H1 (cell line): ENCODE results near the gene KLHDC4. TPM values are rescaled to one million over a fixed set of nuclear protein-coding genes. Genes with fewer than 3 reads are reported as not detected.

ENCODE experiments used
- CTCF ChIA-PET: fragments of 300-600 bp; sonication (Branson Sonifier 250); formaldehyde crosslinking; loops from one replicate; lab custom pipeline; 2021; ENCODE audit not compliant: partially characterized antibody; lab: Charles Lee
- POLR2A ChIA-PET: fragments of 300-600 bp; sonication (Branson Sonifier 250); formaldehyde crosslinking; loops from one replicate; lab custom pipeline; 2021; ENCODE audit warnings: inconsistent platforms; ENCODE audit not compliant: partially characterized antibody; lab: Charles Lee
- DNase-seq, 2 experiments: peaks; one replicate each; pipeline versions ENCODE4 v3.0.0 to v3.0.0-alpha.2; 2010 to 2022; ENCODE audit warnings: low spot score in 2 of 2, low read depth in 1 of 2, mixed read lengths in 1 of 2
- FAIRE-seq: peaks from 2 replicates; lab custom pipeline; 2011; peaks lifted over from hg19 to GRCh38; lab: Jason Lieb, UNC
- H2AFZ ChIP-seq: 2 replicates; pipeline ENCODE4 v1.8.1; 2012; ENCODE audit warnings: low read length, inconsistent platforms
- H2AK5ac ChIP-seq: 2 replicates; pipeline ENCODE4 v1.6.1; 2013; ENCODE audit warnings: low read depth, low read length
- H2BK120ac ChIP-seq: replicated peaks from 2 replicates; pipeline ENCODE3; 2013; ENCODE audit warnings: low read depth, low read length, inconsistent platforms
- H2BK12ac ChIP-seq: 2 replicates; pipeline ENCODE4 v1.6.1; 2013; ENCODE audit warnings: low read depth, low read length
- H2BK15ac ChIP-seq: 2 replicates; pipeline ENCODE4 v1.6.1; 2013; ENCODE audit warnings: low read length
- H2BK20ac ChIP-seq: 2 replicates; pipeline ENCODE4 v1.6.1; 2013; ENCODE audit warnings: low read length
- H2BK5ac ChIP-seq: 2 replicates; pipeline ENCODE4 v1.6.1; 2013; ENCODE audit warnings: low read depth, low read length
- H3K14ac ChIP-seq: 2 replicates; pipeline ENCODE4 v1.6.1; 2013; ENCODE audit warnings: inconsistent platforms; ENCODE audit not compliant: insufficient read length
- H3K18ac ChIP-seq: 2 replicates; pipeline ENCODE4 v1.6.1; 2013; ENCODE audit warnings: low read length; ENCODE audit errors: extremely low read depth
- H3K23ac ChIP-seq: 2 replicates; pipeline ENCODE4 v1.6.1; 2013; ENCODE audit warnings: inconsistent platforms; ENCODE audit not compliant: insufficient read length
- H3K23me2 ChIP-seq: 2 replicates; pipeline ENCODE4 v1.6.1; 2013; ENCODE audit warnings: low read depth, low read length
- H3K27ac ChIP-seq: 2 replicates; pipeline ENCODE4 v1.6.1; 2011; ENCODE audit warnings: low read depth, low read length, inconsistent platforms
- H3K27me3 ChIP-seq, 4 experiments: replicated peaks in 1 of 4; 1 replicate in 1 of 4; 2 replicates in 3 of 4; pipeline versions ENCODE4 v1.6.1 to v1.8.1; 2011 to 2013; ENCODE audit warnings: low read length in 3 of 4, mild to moderate bottlenecking in 3 of 4, inconsistent platforms in 2 of 4, mixed read lengths in 2 of 4, moderate library complexity in 1 of 4; ENCODE audit not compliant: control insufficient read depth in 3 of 4, insufficient read depth in 3 of 4; ENCODE audit errors: extremely low read depth in 1 of 4
- H3K36me3 ChIP-seq, 4 experiments: 2 replicates each; pipeline versions ENCODE4 v1.6.1 to v1.8.1; 2011 to 2013; ENCODE audit warnings: mild to moderate bottlenecking in 4 of 4, low read length in 3 of 4, moderate library complexity in 2 of 4, control low read depth in 1 of 4, inconsistent platforms in 1 of 4; ENCODE audit not compliant: insufficient read depth in 4 of 4, control insufficient read depth in 2 of 4
- H3K4ac ChIP-seq: replicated peaks from 2 replicates; pipeline ENCODE3; 2013; ENCODE audit warnings: low read length, low read depth, mixed read lengths, inconsistent platforms; ENCODE audit not compliant: insufficient read length
- H3K4me1 ChIP-seq, 4 experiments: replicated peaks in 1 of 4; 1 replicate in 1 of 4; 2 replicates in 3 of 4; pipeline versions ENCODE4 v1.6.1 to v1.8.1; 2011 to 2013; ENCODE audit warnings: low read length in 3 of 4, inconsistent platforms in 2 of 4, mixed read lengths in 1 of 4; ENCODE audit not compliant: insufficient read depth in 4 of 4, control insufficient read depth in 3 of 4
- H3K4me2 ChIP-seq, 2 experiments: 2 replicates each; pipeline versions ENCODE4 v1.6.1 to v1.8.1; 2011 to 2013; ENCODE audit warnings: low read depth in 2 of 2, low read length in 2 of 2, control low read depth in 1 of 2, inconsistent platforms in 1 of 2, mild to moderate bottlenecking in 1 of 2; ENCODE audit not compliant: insufficient read depth in 1 of 2
- H3K4me3 ChIP-seq, 4 experiments: fragments of 200-600, 300-600 bp in 1 of 4; sonication (generic), shearing (Covaris generic), sonication (Bioruptor Twin) in 1 of 4; 2 replicates each; pipeline versions ENCODE4 v1.5.1 to v1.8.1; 2011 to 2016; ENCODE audit warnings: low read length in 4 of 4, low read depth in 3 of 4, control low read depth in 2 of 4, inconsistent platforms in 2 of 4, mild to moderate bottlenecking in 2 of 4, mixed read lengths in 1 of 4, moderate library complexity in 1 of 4; ENCODE audit not compliant: insufficient read depth in 2 of 4; ENCODE audit errors: extremely low read depth in 1 of 4
- H3K56ac ChIP-seq: replicated peaks from 2 replicates; pipeline ENCODE3; 2013; ENCODE audit warnings: low read depth, mild to moderate bottlenecking, mixed read lengths, low read length, inconsistent platforms; ENCODE audit not compliant: insufficient read length
- H3K79me1 ChIP-seq: 2 replicates; pipeline ENCODE4 v1.6.1; 2013; ENCODE audit warnings: low read depth, low read length, control low read depth
- H3K79me2 ChIP-seq, 2 experiments: 2 replicates each; pipeline versions ENCODE4 v1.6.1 to v1.8.1; 2012 to 2013; ENCODE audit warnings: low read length in 2 of 2, mild to moderate bottlenecking in 2 of 2, inconsistent platforms in 1 of 2; ENCODE audit not compliant: insufficient read depth in 2 of 2, control insufficient read depth in 1 of 2
- H3K9ac ChIP-seq, 4 experiments: replicated peaks in 1 of 4; 1 replicate in 1 of 4; 2 replicates in 3 of 4; pipeline versions ENCODE4 v1.6.1 to v1.8.1; 2011 to 2013; ENCODE audit warnings: low read depth in 3 of 4, low read length in 3 of 4, control low read depth in 2 of 4, mild to moderate bottlenecking in 2 of 4, moderate library complexity in 2 of 4, inconsistent platforms in 1 of 4; ENCODE audit errors: extremely low read depth in 1 of 4
- H3K9me3 ChIP-seq, 2 experiments: 2 replicates each; pipeline versions ENCODE4 v1.6.1 to v1.8.1; 2012 to 2013; ENCODE audit warnings: mild to moderate bottlenecking in 2 of 2, moderate library complexity in 2 of 2, control low read depth in 1 of 2, inconsistent platforms in 1 of 2, low read depth in 1 of 2, low read length in 1 of 2, mixed read lengths in 1 of 2; ENCODE audit not compliant: insufficient read depth in 2 of 2
- H4K20me1 ChIP-seq, 2 experiments: replicated peaks in 1 of 2; 2 replicates each; pipeline versions ENCODE3 to v1.8.1; 2011 to 2013; ENCODE audit warnings: inconsistent platforms in 2 of 2, low read length in 2 of 2, mild to moderate bottlenecking in 1 of 2; ENCODE audit not compliant: insufficient read depth in 2 of 2, control insufficient read depth in 1 of 2
- H4K5ac ChIP-seq: 2 replicates; pipeline ENCODE4 v1.6.1; 2013; ENCODE audit warnings: low read length, low read depth, mixed read lengths, inconsistent platforms; ENCODE audit not compliant: insufficient read length
- H4K8ac ChIP-seq: 2 replicates; pipeline ENCODE4 v1.8.0; 2013; ENCODE audit warnings: mild to moderate bottlenecking, moderate library complexity, low read length, inconsistent platforms; ENCODE audit not compliant: insufficient read depth; ENCODE audit errors: extremely low read depth
- H4K91ac ChIP-seq: replicated peaks from 2 replicates; pipeline ENCODE3; 2013; ENCODE audit warnings: low read length, mixed read lengths, inconsistent platforms; ENCODE audit not compliant: insufficient read length
- CTCF ChIP-seq, 3 experiments: IDR thresholded peaks; 1 replicate in 2 of 3; 2 replicates in 1 of 3; pipeline versions ENCODE4 v1.5.1 to v1.6.1; 2011; ENCODE audit warnings: low read length in 3 of 3, mild to moderate bottlenecking in 3 of 3, inconsistent platforms in 2 of 3, low read depth in 1 of 3, moderate library complexity in 1 of 3; ENCODE audit not compliant: insufficient read depth in 1 of 3; ENCODE audit errors: control extremely low read depth in 1 of 3
- FOSL1 ChIP-seq: IDR thresholded peaks from 2 replicates; pipeline ENCODE4 v1.6.1; 2011; ENCODE audit warnings: mild to moderate bottlenecking, low read depth, low read length, moderate library complexity; ENCODE audit not compliant: insufficient read depth
- TAF1 ChIP-seq: IDR thresholded peaks from 2 replicates; pipeline ENCODE4 v1.6.1; 2011; ENCODE audit warnings: mild to moderate bottlenecking, low read depth, low read length
- WGBS, 2 experiments: shearing (Covaris generic) in 1 of 2; methylation state at CpG; one replicate each; pipeline versions ENCODE4 v1.1.6 to v1.1.7; 2013 to 2015; ENCODE audit warnings: low lambda C conversion rate in 2 of 2, mixed read lengths in 2 of 2, inconsistent platforms in 1 of 2, low coverage in 1 of 2, missing lambda C conversion rate in 1 of 2; ENCODE audit not compliant: insufficient replicate concordance in 2 of 2, insufficient coverage in 1 of 2, insufficient read length in 1 of 2; ENCODE audit errors: extremely low coverage in 1 of 2, missing lambda C conversion rate in 1 of 2; 5-methylcytosine and 5-hydroxymethylcytosine counted together
- polyA plus RNA-seq, 7 experiments: library from polyadenylated mRNA; depleted of rRNA in 3 of 7; stranded (reverse) in 5 of 7; unstranded in 2 of 7; fragments of >200 nt in 5 of 7; fragments of 200-250 nt in 2 of 7; gene quantifications; 1 replicate in 5 of 7; 2 replicates in 1 of 7; 4 replicates in 1 of 7; pipeline versions ENCODE4 v1.2.1 to v1.2.3, GENCODE V29; 2011 to 2013; ENCODE audit warnings: missing spikeins in 2 of 7, mixed read lengths in 2 of 7
- total RNA-seq: library from RNA; stranded (reverse); fragmentation: NEBNext Ultra II Directional; extraction: Animal tissue kit (Norgen Biotek cat#: 25700); gene quantifications from 2 replicates; pipeline ENCODE4 v1.2.1, GENCODE V29; 2021

The KLHDC4 gene
- total and polyA plus RNA-seq, 2 of the 8 experiments (the other 6 are each of a cell fraction or from before 2014, with no cell fraction given): 23.7 to 63.9 TPM

DNA sequence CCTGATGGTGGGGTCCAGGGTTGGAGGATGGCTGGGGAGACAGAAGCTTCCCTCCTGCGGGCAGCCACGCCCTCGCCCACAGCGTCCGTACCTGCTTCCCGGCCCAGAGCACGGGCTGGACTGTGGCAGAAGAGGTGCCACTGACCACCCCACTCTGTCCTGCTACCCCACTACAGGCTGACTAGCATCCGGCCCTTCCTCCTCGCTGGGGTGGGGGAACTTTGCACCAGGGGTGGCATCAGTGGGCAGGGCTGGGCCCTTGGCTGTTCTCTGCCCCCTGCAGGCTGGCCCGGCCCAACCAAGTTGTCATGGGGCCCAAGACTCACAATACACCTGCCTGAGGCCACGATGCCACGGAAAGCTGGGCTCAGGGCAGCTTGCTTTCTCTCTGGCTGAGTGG is 73.0 kb downstream of the KLHDC4 start:
- no peak overlapping the region for H2BK20ac ChIP-seq
- no peak overlapping the region for H2BK120ac ChIP-seq
- H3K9ac ChIP-seq: no peak overlapping the region
- ChIA-PET CTCF (interaction anchor here (0.6 to 6.6 kb wide), 7 partner anchors 10 to 83 kb away, joined by 3 to 47 read pairs (median 5); no protein-coding TSS in a partner anchor), POLR2A (interaction anchor here (0.5 to 1.2 kb wide), 5 partner anchors 8 to 29 kb away, joined by 3 to 7 read pairs (median 3); no protein-coding TSS in a partner anchor)
- DNase-seq (no peak), FAIRE-seq (no peak)
- no peak overlapping the region for H2BK12ac ChIP-seq
- no peak overlapping the region for H4K91ac ChIP-seq
- H4K8ac ChIP-seq: no peak overlapping the region
- H3K4me3 ChIP-seq: no peak overlapping the region
- H2BK5ac ChIP-seq: no peak overlapping the region
- no peak overlapping the region for H3K27ac ChIP-seq
- H3K14ac ChIP-seq: no peak overlapping the region
- no peak overlapping the region for H4K5ac ChIP-seq
- no peak overlapping the region for H3K4ac ChIP-seq
- no peaks in the 10 kb centered on the region for H3K79me2 ChIP-seq
- no peak overlapping the region for H3K4me2 ChIP-seq
- TF ChIP-seq FOSL1: no peak
- no peak for TF ChIP-seq TAF1
- TF ChIP-seq CTCF (IDR thresholded peaks at IDR 0.05; ENCODE audit: control extremely low read depth in 1 of 3, insufficient read depth in 1 of 3, low read depth in 1 of 3, low read length in 3 of 3): peak in 1 of 3 experiments; percentile 20; a peak in 1 of 4 replicates
- H3K18ac ChIP-seq: no peak overlapping the region
- H3K4me1 ChIP-seq: no peaks in the 10 kb centered on the region; a peak in 1 of 7 replicates
- no peaks in the 10 kb centered on the region for H3K79me1 ChIP-seq
- no peak overlapping the region for H2BK15ac ChIP-seq
- peaks cover 7 to 14% of the 10 kb centered on the region in 2 experiments for H4K20me1 ChIP-seq
- no peak overlapping the region for H2AK5ac ChIP-seq
- H3K23ac ChIP-seq: no peak overlapping the region
- H3K27me3 ChIP-seq: no peaks in the 10 kb centered on the region
- H3K9me3 ChIP-seq: no peaks in the 10 kb centered on the region
- no peak overlapping the region for H2AFZ ChIP-seq
- no peak overlapping the region for H3K56ac ChIP-seq
- 95% methylated on average over 12 of the region's 12 CpGs; no CpG with 5 or more reads in 1 of the 2 experiments for WGBS, 2 experiments
- H3K23me2 ChIP-seq: no peaks in the 10 kb centered on the region
- peaks cover 4 to 36% (median 13%) of the 10 kb centered on the region in 4 experiments; a peak in 6 of 8 replicates for H3K36me3 ChIP-seq
